K562 (cell line): ENCODE measurements around the gene PLEKHH2. TPM values are rescaled to one million over a fixed set of nuclear protein-coding genes. Genes with fewer than 3 reads are reported as not detected.
A peak's percentile ranks its signal among the peaks of the same experiment; 100 is the strongest.

Experiments
- BRCA1 ChIP-seq, 2 experiments: fragments of 450-650 bp in 1 of 2; sonication (generic) in 1 of 2; formaldehyde crosslinking in 1 of 2; IDR thresholded peaks; 2 replicates each; pipeline versions ENCODE4 v1.5.0 to v1.6.1; 2017 to 2020; ENCODE audit warnings: mild to moderate bottlenecking in 1 of 2, missing genetic modification reagents in 1 of 2
- CHD7 ChIP-seq: fragments of 200-600 bp; sonication (generic); IDR thresholded peaks from one replicate; pipeline ENCODE4 v1.6.1; 2012; ENCODE audit warnings: mild to moderate bottlenecking, low read depth, low read length, inconsistent platforms
- EP400 ChIP-seq: fragments of 450-650 bp; IDR thresholded peaks from 2 replicates; pipeline ENCODE4 v1.6.1; 2017; ENCODE audit warnings: antibody characterized with exemption, mild to moderate bottlenecking, moderate library complexity
- FOXA1 ChIP-seq: fragments of 450-650 bp; IDR thresholded peaks from 2 replicates; pipeline ENCODE4 v1.6.1; 2016; ENCODE audit warnings: mild to moderate bottlenecking, borderline replicate concordance
- HDGF ChIP-seq: fragments of 450-650 bp; IDR thresholded peaks from 2 replicates; pipeline ENCODE4 v1.6.1; 2016
- HOXB6 ChIP-seq: fragments of 250-450 bp; sonication (Bioruptor Pico); IDR thresholded peaks from 2 replicates; pipeline ENCODE4 v1.5.1; 2022; ENCODE audit warnings: mild to moderate bottlenecking, borderline replicate concordance
- MED1 ChIP-seq: sonication (generic); formaldehyde crosslinking; IDR thresholded peaks from 2 replicates; pipeline ENCODE4 v1.8.1; 2023; ENCODE audit warnings: missing genetic modification reagents, borderline replicate concordance
- NRF1 ChIP-seq, 2 experiments: fragments of 450-650 bp; IDR thresholded peaks in 1 of 2; conservative IDR thresholded peaks in 1 of 2; 2 replicates each; pipeline ENCODE4 v1.6.1; 2014; ENCODE audit warnings: mild to moderate bottlenecking in 2 of 2
- PHF20 ChIP-seq: fragments of 450-650 bp; IDR thresholded peaks from 2 replicates; pipeline ENCODE4 v1.6.1; 2018; ENCODE audit not compliant: partially characterized antibody
- POLR2G ChIP-seq: fragments of 200-400 bp; formaldehyde crosslinking; IDR thresholded peaks from 2 replicates; pipeline ENCODE4 v1.6.1; 2017; ENCODE audit warnings: low read depth, mild to moderate bottlenecking, antibody characterized with exemption, low read length, moderate library complexity
- POLR3A ChIP-seq: IDR thresholded peaks from 2 replicates; pipeline ENCODE4 v1.6.1; 2011; ENCODE audit warnings: borderline replicate concordance, mild to moderate bottlenecking, moderate library complexity; ENCODE audit not compliant: insufficient read length, insufficient read depth; ENCODE audit errors: extremely low read depth
- SMAD4 ChIP-seq: fragments of 250-450 bp; sonication (Bioruptor Pico); conservative IDR thresholded peaks from 2 replicates; pipeline ENCODE4 v1.8.0; 2021; ENCODE audit warnings: inconsistent platforms, mild to moderate bottlenecking, moderate library complexity
- SNAPC5 ChIP-seq: fragments of 250-450 bp; sonication (Bioruptor Pico); IDR thresholded peaks from 2 replicates; pipeline ENCODE4 v1.8.0; 2021; ENCODE audit warnings: moderate library complexity, mild to moderate bottlenecking, inconsistent platforms
- SNIP1 ChIP-seq: fragments of 450-650 bp; IDR thresholded peaks from 2 replicates; pipeline ENCODE4 v1.7.1; 2017; ENCODE audit warnings: low read depth, mild to moderate bottlenecking
- SRSF1 ChIP-seq: fragments of 200-400 bp; formaldehyde crosslinking; IDR thresholded peaks from 2 replicates; pipeline ENCODE4 v1.6.1; 2017; ENCODE audit warnings: mild to moderate bottlenecking, low read depth, low read length, moderate library complexity
- ZNF224 ChIP-seq: sonication (generic); formaldehyde crosslinking; IDR thresholded peaks from 2 replicates; pipeline ENCODE4 v1.8.0; 2022; ENCODE audit warnings: mild to moderate bottlenecking, missing genetic modification reagents
- ZNF3 ChIP-seq: fragments of 250-450 bp; sonication (Bioruptor Pico); IDR thresholded peaks from 2 replicates; pipeline ENCODE4 v1.5.0; 2021; ENCODE audit warnings: mild to moderate bottlenecking, moderate library complexity
- ZNF41 ChIP-seq: fragments of 250-450 bp; sonication (Bioruptor Pico); conservative IDR thresholded peaks from 2 replicates; pipeline ENCODE4 v1.4.0; 2020; ENCODE audit warnings: mild to moderate bottlenecking
- polyA plus RNA-seq, 8 experiments: library from polyadenylated mRNA; depleted of rRNA in 4 of 8; stranded (reverse) in 5 of 8; unstranded in 3 of 8; fragments of >200 nt; fragmentation: Nextera tagmentation in 2 of 8; fragmentation: Illumina TruSeq in 1 of 8; extraction: Ambion mirVana in 2 of 8; extraction: Trizol in 1 of 8; gene quantifications; 2 replicates each; pipeline versions ENCODE4 v1.2.1 to v1.2.3, GENCODE V29; 2011 to 2014; ENCODE audit warnings: inconsistent platforms in 1 of 8, missing spikeins in 1 of 8
- total RNA-seq, 7 experiments: library from RNA; depleted of rRNA in 6 of 7; stranded (reverse); fragments of >200 nt in 6 of 7; fragmentation: Illumina TruSeq in 2 of 7; extraction: Trizol in 2 of 7; gene quantifications; 2 replicates each; pipeline versions ENCODE4 v1.2.1 to v1.2.3, GENCODE V29; 2011 to 2021; ENCODE audit warnings: low replicate concordance in 1 of 7

PLEKHH2 gene
- total and polyA plus RNA-seq, 9 of the 15 experiments (the other 6 are each of a cell fraction or from before 2014, with no cell fraction given) = 0.77 to 13.5 (median 2.7) TPM

- no peak for TF ChIP-seq CHD7
- TF ChIP-seq BRCA1 (IDR thresholded peaks at IDR 0.05) = no peak
- TF ChIP-seq BRCA1 (CRISPR knock-in tag; IDR thresholded peaks at IDR 0.05) = no peak
- no peak for TF ChIP-seq SRSF1
- TF ChIP-seq FOXA1 = no peak
- no peak for TF ChIP-seq HOXB6 (CRISPR knock-in tag)
- TF ChIP-seq EP400 = peak; percentile 96
- no peak; the same call in 1 of the 2 replicates for TF ChIP-seq ZNF41
- TF ChIP-seq HDGF = no peak
- peak; percentile 90 for TF ChIP-seq PHF20
- no peak for TF ChIP-seq SNIP1
- no peak for TF ChIP-seq SNAPC5 (CRISPR knock-in tag)
- peak; percentile 59 to 70; a peak in 3 of 4 replicates for TF ChIP-seq NRF1 (conservative IDR thresholded peaks at IDR 0.05 in 1 of 2, IDR thresholded peaks at IDR 0.05 in 1 of 2)
- TF ChIP-seq MED1 (CRISPR knock-in tag) = no peak
- TF ChIP-seq ZNF224 = no peak
- no peak for TF ChIP-seq POLR3A
- TF ChIP-seq ZNF3 = no peak
- TF ChIP-seq POLR2G = peak; percentile 96
- no peak; the same call in 1 of the 2 replicates for TF ChIP-seq SMAD4 (CRISPR knock-in tag)
These were observed 41.3 kb upstream of the PLEKHH2 start, which contains the start of gene THADA (continued) for GRCh38 chr2:43595603-43596412.
